Glomerular endothelial cell (primary cell): ENCODE results near the gene LPAR1. TPM values are rescaled to one million over a fixed set of nuclear protein-coding genes. Genes with fewer than 3 reads are reported as not detected.
"Not testable (repeated sequence)": the region's sequence is repeated elsewhere in the genome, so short reads cannot be mapped to it uniquely, and the experiment has no call there.

ENCODE experiments used
- DNase-seq: peaks from one replicate; pipeline ENCODE4 v3.0.0-alpha.2; 2011; ENCODE audit warnings: low read depth, low spot score; ENCODE audit errors: extremely low read depth
- total RNA-seq: library from RNA; depleted of rRNA; stranded (reverse); fragments of >200 nt; gene quantifications from 2 replicates; pipeline ENCODE4 v1.2.3, GENCODE V29; 2015

The LPAR1 gene
- total RNA-seq, 1 donor from 2014 or later = 3.3 TPM

DNA sequence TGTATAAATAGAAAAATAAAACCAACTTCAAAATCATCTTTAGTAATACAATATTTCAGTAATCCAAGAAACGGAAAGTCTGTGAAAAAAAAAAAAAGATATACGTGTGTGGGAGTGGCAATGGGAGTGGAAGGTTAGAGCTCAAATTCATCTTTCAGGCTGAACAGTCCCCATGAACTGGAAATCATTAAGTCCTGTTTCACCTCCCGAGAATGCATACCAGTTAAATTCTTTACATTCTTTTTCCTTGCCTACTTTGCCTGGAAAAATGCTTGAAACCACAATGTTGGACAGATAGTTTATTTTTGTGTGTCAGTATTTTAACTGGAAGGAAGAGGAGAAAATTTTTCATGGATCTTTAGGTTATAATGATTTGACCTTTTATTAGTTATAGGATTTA, 202.9 kb downstream of the LPAR1 start:
- no peak for DNase-seq

GRCh38 chr9:110832926-110833325, 205.3 kb downstream of the LPAR1 start:
- no peak for DNase-seq

DNA sequence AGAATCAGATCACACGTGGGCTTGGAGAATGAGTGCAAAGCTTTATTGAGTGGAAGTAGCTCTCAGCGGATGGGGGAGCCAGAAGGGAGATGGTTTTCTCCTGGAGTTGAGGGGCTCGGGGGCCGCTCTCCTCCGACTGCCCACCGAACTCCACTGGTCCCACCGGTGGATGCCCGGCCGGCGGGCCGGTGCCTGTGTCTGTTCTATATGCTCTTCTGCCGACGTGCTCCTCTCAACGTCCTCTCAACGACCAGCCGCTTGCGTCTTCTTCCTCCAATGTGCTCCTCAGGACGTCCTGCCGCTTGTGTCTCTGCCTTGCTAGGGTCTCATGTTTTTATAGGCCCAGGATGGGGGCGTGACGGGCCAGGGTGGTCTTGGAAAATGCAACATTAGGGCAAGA, 207.8 kb downstream of the LPAR1 start:
- no peak for DNase-seq

DNA sequence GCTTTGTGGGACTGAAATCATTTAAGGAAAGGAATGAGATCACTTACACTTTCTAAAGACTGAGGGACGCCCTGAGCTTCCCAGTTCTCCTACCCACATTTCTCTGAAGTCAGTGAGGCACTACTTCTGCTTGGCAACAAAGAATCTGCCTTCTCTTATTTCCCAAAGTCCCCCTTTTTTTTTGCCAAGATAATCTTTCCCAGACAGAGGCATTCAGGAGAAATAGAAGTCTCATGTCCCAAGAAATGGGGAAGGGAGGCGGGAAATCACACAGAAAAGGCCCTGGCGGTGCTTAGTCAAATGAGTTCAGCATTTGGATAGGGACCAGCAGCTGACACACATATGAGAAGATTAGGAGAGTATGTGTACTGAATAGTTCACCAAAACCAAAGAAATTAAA, 210.0 kb downstream of the LPAR1 start:
- no peak for DNase-seq

DNA sequence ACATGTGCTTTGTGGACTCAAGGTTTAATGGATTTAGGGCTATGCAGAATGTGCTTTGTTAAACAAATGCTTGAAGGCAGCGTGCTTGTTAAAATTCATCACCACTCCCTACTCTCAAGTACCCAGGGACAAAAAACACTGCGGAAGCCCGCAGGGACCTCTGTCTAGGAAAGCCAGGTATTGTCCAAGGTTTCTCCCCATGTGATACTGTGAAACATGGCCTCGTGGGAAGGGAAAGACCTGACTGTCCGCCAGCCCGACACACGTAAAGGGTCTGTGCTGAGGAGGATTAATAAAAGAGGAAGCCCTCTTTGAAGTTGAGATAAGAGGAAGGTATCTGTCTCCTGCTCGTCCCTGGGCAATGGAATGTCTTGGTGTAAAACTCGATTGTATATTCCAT, 211.9 kb downstream of the LPAR1 start:
- not testable (repeated sequence) for DNase-seq

DNA sequence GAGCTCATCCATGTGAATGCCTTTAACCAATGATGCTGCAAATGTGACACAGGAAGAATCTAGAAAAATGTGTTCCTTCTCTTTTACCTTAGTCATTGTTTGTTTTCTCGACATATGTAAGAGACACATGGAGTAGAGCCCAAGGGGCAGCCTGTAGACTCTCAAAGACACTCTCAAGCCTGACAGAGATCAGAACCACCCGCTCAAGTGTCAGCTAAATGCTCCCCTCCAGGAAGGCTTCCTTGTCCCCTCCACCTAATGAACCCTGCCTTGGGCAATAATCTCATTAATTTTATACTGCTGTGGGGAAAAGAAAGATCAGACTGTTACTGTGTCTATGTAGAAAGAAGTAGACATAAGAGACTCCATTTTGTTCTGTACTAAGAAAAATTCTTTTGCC, 212.3 kb downstream of the LPAR1 start:
- no peak for DNase-seq

DNA sequence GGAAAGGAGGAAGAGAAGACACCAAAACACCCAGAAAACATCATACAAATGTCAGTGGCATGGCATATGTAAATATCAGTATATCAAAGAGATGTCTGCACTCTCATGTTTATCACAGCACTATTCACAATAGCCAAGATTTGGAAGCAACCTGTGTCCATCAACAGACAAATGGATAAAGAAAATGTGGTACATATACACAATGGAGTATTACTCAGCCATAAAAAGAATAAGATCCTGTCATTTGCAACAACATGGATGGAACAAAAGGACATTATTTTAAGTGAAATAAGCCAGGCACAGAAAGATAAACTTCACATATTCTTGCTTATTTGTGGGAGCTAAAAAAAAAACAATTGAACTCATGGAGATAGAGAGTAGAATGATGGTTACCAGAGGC, 213.1 kb downstream of the LPAR1 start:
- not testable (repeated sequence) for DNase-seq
